WI38 (cell line): Measurements from ENCODE around the gene SHISA5.

Source experiments
- H3K4me3 ChIP-seq: 2 replicates; pipeline ENCODE4 v1.5.1; 2011; ENCODE audit warnings: low read depth, mild to moderate bottlenecking, control low read depth, low read length
- TF ChIP-seq, protein P1 (sequence below): IDR thresholded peaks from 2 replicates; pipeline ENCODE4 v1.5.1; 2012; ENCODE audit warnings: low read depth, mild to moderate bottlenecking, control low read depth, low read length

The SHISA5 gene

DNA sequence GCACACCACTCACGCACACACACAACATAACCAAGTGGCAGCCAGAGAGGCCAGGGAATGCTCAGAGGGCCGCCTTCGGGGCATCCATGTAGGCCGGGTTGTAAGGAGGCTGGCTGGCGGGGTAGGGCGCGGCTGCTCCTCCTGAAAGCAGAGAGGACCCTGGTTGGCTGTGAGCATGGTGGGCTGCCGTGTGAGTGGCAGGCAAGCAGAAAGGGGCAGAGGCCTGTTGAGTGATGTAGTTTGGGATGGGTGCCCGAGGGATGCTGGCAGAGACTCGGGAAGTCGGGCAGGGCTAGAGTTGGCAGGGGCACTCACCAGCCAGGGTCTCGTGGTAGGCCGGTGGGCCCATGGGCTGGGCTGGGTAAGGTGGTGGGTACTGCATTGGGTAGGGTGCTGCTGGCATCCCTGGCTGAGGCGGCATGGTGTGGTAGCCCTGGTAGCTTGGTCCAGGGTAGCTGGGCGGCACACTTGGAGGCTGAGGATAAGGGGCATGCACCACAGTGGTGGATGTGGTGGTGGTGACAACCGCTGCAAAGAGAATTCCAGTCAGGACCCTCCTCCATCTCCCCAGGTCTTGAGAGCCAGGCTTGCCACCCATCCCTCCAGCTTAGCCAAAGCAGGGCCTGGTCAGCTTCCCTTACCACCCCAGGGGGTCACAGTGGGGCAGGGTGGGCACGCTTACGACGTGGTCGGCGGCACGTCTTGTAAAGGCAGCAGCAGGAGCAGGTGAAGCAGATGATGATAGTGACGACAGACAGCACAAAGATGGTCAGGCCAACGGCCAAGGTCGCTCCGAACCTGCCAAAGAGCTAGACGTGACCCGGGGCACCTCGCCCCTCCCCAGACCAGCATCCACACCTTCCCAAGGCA lies 34.7 kb downstream of the SHISA5 start:
- TF ChIP-seq, protein P1, sequence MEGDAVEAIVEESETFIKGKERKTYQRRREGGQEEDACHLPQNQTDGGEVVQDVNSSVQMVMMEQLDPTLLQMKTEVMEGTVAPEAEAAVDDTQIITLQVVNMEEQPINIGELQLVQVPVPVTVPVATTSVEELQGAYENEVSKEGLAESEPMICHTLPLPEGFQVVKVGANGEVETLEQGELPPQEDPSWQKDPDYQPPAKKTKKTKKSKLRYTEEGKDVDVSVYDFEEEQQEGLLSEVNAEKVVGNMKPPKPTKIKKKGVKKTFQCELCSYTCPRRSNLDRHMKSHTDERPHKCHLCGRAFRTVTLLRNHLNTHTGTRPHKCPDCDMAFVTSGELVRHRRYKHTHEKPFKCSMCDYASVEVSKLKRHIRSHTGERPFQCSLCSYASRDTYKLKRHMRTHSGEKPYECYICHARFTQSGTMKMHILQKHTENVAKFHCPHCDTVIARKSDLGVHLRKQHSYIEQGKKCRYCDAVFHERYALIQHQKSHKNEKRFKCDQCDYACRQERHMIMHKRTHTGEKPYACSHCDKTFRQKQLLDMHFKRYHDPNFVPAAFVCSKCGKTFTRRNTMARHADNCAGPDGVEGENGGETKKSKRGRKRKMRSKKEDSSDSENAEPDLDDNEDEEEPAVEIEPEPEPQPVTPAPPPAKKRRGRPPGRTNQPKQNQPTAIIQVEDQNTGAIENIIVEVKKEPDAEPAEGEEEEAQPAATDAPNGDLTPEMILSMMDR, result no peak
- H3K4me3 ChIP-seq, result no peak overlapping the region

DNA sequence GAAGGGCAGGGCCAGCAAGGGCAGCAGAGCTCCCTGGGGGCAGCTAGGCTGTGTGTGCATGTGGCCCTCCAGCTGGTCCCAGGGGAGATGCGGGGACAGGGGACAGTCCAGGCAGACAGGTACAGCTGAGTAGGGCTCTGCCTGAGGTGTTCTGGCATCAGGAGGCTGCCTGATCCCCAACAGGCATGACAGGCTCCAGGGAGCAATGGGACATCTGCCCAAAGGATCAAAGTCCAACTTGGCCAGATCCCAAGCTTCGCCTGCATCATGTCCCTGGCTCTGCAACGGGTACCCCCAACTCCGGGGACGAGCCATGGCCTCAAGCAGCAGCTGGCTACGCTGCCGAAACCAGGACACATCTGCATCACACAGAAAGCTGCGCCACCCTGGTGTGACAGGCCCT lies 35.6 kb downstream of the SHISA5 start:
- TF ChIP-seq, protein P1, result no peak
- H3K4me3 ChIP-seq, result no peak overlapping the region

DNA sequence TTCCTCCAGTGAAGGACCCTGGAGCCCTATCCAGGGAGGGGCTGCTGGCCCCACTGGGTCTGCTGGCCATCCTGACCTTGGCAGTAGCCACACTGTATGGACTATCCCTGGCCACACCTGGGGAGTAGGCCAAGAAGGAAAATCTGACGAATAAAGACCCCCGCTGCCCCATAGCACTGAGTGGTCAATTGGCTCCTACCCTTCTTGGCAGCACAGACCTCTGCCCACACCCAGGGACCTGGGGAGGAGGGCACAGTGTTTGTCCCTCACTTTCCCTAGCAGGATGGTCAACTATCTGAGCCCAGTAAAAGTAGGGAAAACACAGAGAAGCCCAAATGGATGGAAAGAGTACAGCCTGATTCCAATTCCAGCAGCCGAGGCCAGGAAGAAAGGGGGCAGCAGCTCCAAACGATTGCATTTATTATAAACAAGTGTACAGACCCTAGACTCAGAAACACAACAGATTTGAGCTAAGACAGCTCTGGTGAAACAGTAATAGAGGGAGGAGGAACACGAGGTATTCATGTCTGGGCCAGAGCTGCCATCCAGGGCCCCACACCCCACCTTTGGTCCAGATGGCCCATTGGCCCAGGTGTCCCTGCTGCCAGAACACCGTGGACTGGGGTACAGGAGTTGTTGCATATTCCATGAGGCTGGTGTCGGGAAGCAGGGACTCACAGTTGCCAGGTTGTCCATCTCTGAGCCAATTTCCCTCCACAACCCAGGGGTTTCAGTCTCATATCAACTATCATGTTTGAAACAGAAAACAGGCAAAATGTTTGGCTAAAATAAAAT lies 36.3 kb downstream of the SHISA5 start:
- TF ChIP-seq, protein P1, result no peak
- no peak overlapping the region for H3K4me3 ChIP-seq

DNA sequence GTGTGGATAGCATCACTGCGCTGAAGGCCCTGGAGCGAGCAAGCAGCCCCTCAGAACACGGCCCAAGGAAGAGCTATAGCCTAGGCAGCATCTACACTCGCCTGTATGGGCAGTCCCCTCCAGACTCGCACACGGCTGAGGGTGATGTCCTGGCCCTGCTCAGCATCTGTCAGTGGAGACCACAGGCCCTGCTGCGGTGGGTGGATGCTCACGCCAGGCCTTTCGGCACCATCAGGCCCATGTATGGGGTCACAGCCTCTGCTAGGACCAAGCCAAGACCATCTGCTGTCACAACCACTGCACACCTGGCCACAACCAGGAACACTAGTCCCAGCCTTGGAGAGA lies 36.9 kb downstream of the SHISA5 start:
- 0 out of 2 replicates have a peak overlapping the region, but pooled peaks have one; percentile 5 for H3K4me3 ChIP-seq
- TF ChIP-seq, protein P1, result no peak

DNA sequence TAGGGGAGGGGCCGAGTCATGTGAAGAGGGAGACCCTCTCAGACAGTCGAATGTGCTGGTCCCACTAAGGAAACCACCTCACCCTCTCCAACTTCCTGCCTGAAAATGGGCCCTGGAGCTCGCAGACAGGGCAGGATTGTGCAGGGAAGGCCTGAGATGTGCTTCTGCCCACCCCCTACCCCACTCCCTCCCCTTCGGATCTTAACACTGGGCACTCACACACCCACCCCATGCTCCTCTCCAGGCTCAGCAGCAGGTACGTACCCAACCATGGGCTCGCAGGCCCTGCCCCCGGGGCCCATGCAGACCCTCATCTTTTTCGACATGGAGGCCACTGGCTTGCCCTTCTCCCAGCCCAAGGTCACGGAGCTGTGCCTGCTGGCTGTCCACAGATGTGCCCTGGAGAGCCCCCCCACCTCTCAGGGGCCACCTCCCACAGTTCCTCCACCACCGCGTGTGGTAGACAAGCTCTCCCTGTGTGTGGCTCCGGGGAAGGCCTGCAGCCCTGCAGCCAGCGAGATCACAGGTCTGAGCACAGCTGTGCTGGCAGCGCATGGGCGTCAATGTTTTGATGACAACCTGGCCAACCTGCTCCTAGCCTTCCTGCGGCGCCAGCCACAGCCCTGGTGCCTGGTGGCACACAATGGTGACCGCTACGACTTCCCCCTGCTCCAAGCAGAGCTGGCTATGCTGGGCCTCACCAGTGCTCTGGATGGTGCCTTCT lies 37.4 kb downstream of the SHISA5 start:
- H3K4me3 ChIP-seq, result peak overlapping the region; percentile 52

DNA sequence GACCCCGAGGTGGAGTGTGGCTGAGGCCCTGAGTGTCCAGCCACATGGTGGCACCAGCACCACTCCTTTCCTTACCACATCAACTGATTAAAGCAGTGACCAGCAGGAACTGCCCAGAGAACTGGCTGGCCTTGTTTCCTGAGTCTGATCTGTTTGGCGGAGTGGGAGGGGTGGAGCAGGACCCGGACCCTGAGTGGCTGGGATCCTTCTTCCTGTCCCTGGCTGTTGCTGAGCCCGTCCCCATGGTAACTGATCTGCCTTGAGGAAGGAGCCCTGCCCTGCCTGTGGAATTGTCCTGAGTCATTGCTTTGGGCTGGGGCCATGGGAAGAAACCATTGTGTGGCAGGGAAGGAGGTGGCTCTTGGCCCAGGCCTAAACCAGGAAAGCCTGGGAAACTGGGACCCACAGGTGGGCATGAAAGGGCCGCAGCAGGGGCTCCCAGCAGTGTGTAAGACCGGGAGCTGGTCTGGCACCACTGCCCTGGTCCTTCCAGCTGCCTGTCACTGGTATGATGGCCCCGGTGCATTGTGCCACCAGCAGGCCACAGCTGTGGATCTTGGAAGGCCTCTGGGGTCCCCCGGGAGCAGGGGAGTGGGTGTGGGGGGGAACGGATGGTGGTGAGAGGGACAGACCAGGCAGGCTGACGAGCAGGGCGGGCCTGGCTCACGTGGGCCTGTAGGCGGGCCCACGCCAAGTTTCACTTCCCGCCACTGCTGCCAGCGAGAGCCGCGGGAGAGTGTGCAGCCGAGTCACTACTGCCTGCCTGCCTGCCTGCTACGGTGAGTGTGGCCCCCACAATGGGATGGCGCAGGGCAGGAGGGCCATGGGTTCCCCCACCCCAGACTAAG lies 38.2 kb downstream of the SHISA5 start:
- TF ChIP-seq, protein P1, result peak; percentile 71
- peak overlapping the region; percentile 52 for H3K4me3 ChIP-seq

More for the DNA sequence above, 37.4 kb downstream of the SHISA5 start:
- TF ChIP-seq, protein P1, result no peak
